T-helper 22 cell (primary cell): Measurements from ENCODE around the gene UBTD2.
"Not testable (repeated sequence)": the region's sequence is repeated elsewhere in the genome, so short reads cannot be mapped to it uniquely, and the experiment has no call there.

Source experiments
- DNase-seq: peaks from one replicate; pipeline ENCODE4 v3.0.0-alpha.2; 2020; ENCODE audit warnings: low read depth

Gene UBTD2

GRCh38 chr5:172293054-172293744 is 9.6 kb upstream of the UBTD2 start:
- DNase-seq, result peak; percentile 20

- DNase-seq, result not testable (repeated sequence)
Measured at GRCh38 chr5:172291837-172292236, 8.3 kb upstream of the UBTD2 start.

- DNase-seq, result no peak
Measured at GRCh38 chr5:172288465-172288864, 4.9 kb upstream of the UBTD2 start.

GRCh38 chr5:172287140-172287539 is 3.6 kb upstream of the UBTD2 start:
- not testable (repeated sequence) for DNase-seq

GRCh38 chr5:172285226-172286143 is 1.9 kb upstream of the UBTD2 start:
- DNase-seq, result no peak

- DNase-seq, result no peak
Measured at GRCh38 chr5:172284611-172284980, 1.0 kb upstream of the UBTD2 start.

- DNase-seq, result peak; percentile 64
Measured at GRCh38 chr5:172283862-172284610, 472 bp upstream of the UBTD2 start.

- no peak for DNase-seq
Measured at GRCh38 chr5:172282272-172283019, 1.1 kb downstream of the UBTD2 start.

GRCh38 chr5:172281346-172281745 is 2.2 kb downstream of the UBTD2 start:
- no peak for DNase-seq

- no peak for DNase-seq
Measured at GRCh38 chr5:172280929-172281328, 2.6 kb downstream of the UBTD2 start.

GRCh38 chr5:172280317-172280716 is 3.2 kb downstream of the UBTD2 start:
- no peak for DNase-seq

- no peak for DNase-seq
Measured at GRCh38 chr5:172278356-172278755, 5.2 kb downstream of the UBTD2 start.

GRCh38 chr5:172276214-172276613 is 7.3 kb downstream of the UBTD2 start:
- no peak for DNase-seq

- peak; percentile 53 for DNase-seq
Measured at GRCh38 chr5:172274951-172275753, 8.4 kb downstream of the UBTD2 start.

- no peak for DNase-seq
Measured at GRCh38 chr5:172267943-172268342, 15.6 kb downstream of the UBTD2 start.

- no peak for DNase-seq
Measured at GRCh38 chr5:172266676-172267092, 16.9 kb downstream of the UBTD2 start.

GRCh38 chr5:172266071-172266675 is 17.4 kb downstream of the UBTD2 start:
- no peak for DNase-seq

- DNase-seq, result no peak
Measured at GRCh38 chr5:172264815-172265395, 18.7 kb downstream of the UBTD2 start.

GRCh38 chr5:172255444-172255843 is 28.1 kb downstream of the UBTD2 start:
- DNase-seq, result no peak

- DNase-seq, result no peak
Measured at GRCh38 chr5:172252501-172252900, 31.1 kb downstream of the UBTD2 start.
